SK-N-SH treated with all-trans-retinoic acid at 6 μM for 48 hours (cell line): ENCODE results near the gene LRFN2.

Experiments used
- ATAC-seq: fragments of 200-7000 bp; cut with Tn5 transposase; 3 replicates; pipeline ENCODE4 v1.9.1; 2020; ENCODE audit warnings: mild to moderate bottlenecking, moderate library complexity
- ARNTL ChIP-seq: fragments of 450-650 bp; formaldehyde crosslinking; IDR thresholded peaks from 2 replicates; pipeline ENCODE4 v1.5.0; 2020; ENCODE audit warnings: low read depth, mild to moderate bottlenecking, moderate library complexity, borderline replicate concordance
- BACH2 ChIP-seq: fragments of 250-450 bp; sonication (Bioruptor Pico); IDR thresholded peaks from 2 replicates; pipeline ENCODE4 v1.9.0; 2021; ENCODE audit warnings: mild to moderate bottlenecking, borderline replicate concordance
- CSDC2 ChIP-seq: fragments of 250-450 bp; sonication (Bioruptor Pico); IDR thresholded peaks from 2 replicates; pipeline ENCODE4 v1.5.0; 2020; ENCODE audit warnings: mild to moderate bottlenecking, moderate library complexity
- ESRRG ChIP-seq: fragments of 250-450 bp; sonication (Bioruptor Pico); IDR thresholded peaks from 2 replicates; pipeline ENCODE4 v1.6.1; 2021; ENCODE audit warnings: mild to moderate bottlenecking
- GLIS3 ChIP-seq: fragments of 250-450 bp; sonication (Bioruptor Pico); IDR thresholded peaks from 2 replicates; pipeline ENCODE4 v1.5.0; 2020; ENCODE audit warnings: mild to moderate bottlenecking, moderate library complexity
- ISL1 ChIP-seq: fragments of 250-450 bp; sonication (Bioruptor Pico); IDR thresholded peaks from 2 replicates; pipeline ENCODE4 v2.1.2; 2022; ENCODE audit warnings: mild to moderate bottlenecking, moderate library complexity
- OSR1 ChIP-seq: fragments of 250-450 bp; sonication (Bioruptor Pico); IDR thresholded peaks from 2 replicates; pipeline ENCODE4 v1.8.0; 2022; ENCODE audit warnings: moderate library complexity, mild to moderate bottlenecking, inconsistent platforms
- PPARA ChIP-seq: fragments of 250-450 bp; sonication (Bioruptor Pico); IDR thresholded peaks from 2 replicates; pipeline ENCODE4 v1.5.0; 2020; ENCODE audit warnings: mild to moderate bottlenecking, borderline replicate concordance
- RARB ChIP-seq: fragments of 250-450 bp; sonication (Bioruptor Pico); IDR thresholded peaks from 2 replicates; pipeline ENCODE4 v1.8.0; 2021; ENCODE audit warnings: mild to moderate bottlenecking, moderate library complexity
- SNAI2 ChIP-seq: fragments of 250-450 bp; sonication (Bioruptor Pico); IDR thresholded peaks from 2 replicates; pipeline ENCODE4 v1.5.0; 2020; ENCODE audit warnings: mild to moderate bottlenecking, moderate library complexity
- TCF4 ChIP-seq: fragments of 250-450 bp; sonication (Bioruptor Pico); IDR thresholded peaks from 2 replicates; pipeline ENCODE4 v1.8.0; 2021; ENCODE audit warnings: mild to moderate bottlenecking, moderate library complexity, borderline replicate concordance
- TOX ChIP-seq: fragments of 250-450 bp; sonication (Bioruptor Pico); IDR thresholded peaks from 2 replicates; pipeline ENCODE4 v1.8.0; 2021; ENCODE audit warnings: mild to moderate bottlenecking, moderate library complexity, borderline replicate concordance
- ZC3H10 ChIP-seq: fragments of 250-450 bp; sonication (Bioruptor Pico); IDR thresholded peaks from 2 replicates; pipeline ENCODE4 v1.5.1; 2021; ENCODE audit warnings: mild to moderate bottlenecking, moderate library complexity
- ZFP3 ChIP-seq: fragments of 250-450 bp; sonication (Bioruptor Pico); IDR thresholded peaks from 2 replicates; pipeline ENCODE4 v1.5.0; 2020; ENCODE audit warnings: mild to moderate bottlenecking, moderate library complexity
- ZFP30 ChIP-seq: fragments of 450-650 bp; formaldehyde crosslinking; IDR thresholded peaks from 2 replicates; pipeline ENCODE4 v1.5.0; 2022; ENCODE audit warnings: mild to moderate bottlenecking, moderate library complexity
- ZNF565 ChIP-seq: fragments of 450-650 bp; formaldehyde crosslinking; conservative IDR thresholded peaks from 2 replicates; pipeline ENCODE4 v1.5.0; 2020; ENCODE audit warnings: low read depth, mild to moderate bottlenecking, moderate library complexity
- ZNF70 ChIP-seq: fragments of 450-650 bp; formaldehyde crosslinking; IDR thresholded peaks from 2 replicates; pipeline ENCODE4 v1.5.0; 2020; ENCODE audit warnings: mild to moderate bottlenecking, moderate library complexity
- ZNF8 ChIP-seq: fragments of 450-650 bp; formaldehyde crosslinking; IDR thresholded peaks from 2 replicates; pipeline ENCODE4 v1.5.0; 2020; ENCODE audit warnings: mild to moderate bottlenecking, moderate library complexity
- TF ChIP-seq, protein P1 (sequence below): fragments of 250-450 bp; sonication (Bioruptor Pico); IDR thresholded peaks from 2 replicates; pipeline ENCODE4 v1.5.0; 2020; ENCODE audit warnings: mild to moderate bottlenecking, moderate library complexity
- TF ChIP-seq, protein P2 (sequence below): fragments of 250-450 bp; sonication (Bioruptor Pico); IDR thresholded peaks from 2 replicates; pipeline ENCODE4 v1.5.1; 2021; ENCODE audit warnings: mild to moderate bottlenecking, moderate library complexity
- TF ChIP-seq, protein P3 (sequence below): fragments of 250-450 bp; sonication (Bioruptor Pico); IDR thresholded peaks from 2 replicates; pipeline ENCODE4 v1.8.0; 2020; ENCODE audit warnings: mild to moderate bottlenecking, moderate library complexity, borderline replicate concordance
- TF ChIP-seq, protein P4 (sequence below): fragments of 250-450 bp; sonication (Bioruptor Pico); IDR thresholded peaks from 2 replicates; pipeline ENCODE4 v1.8.0; 2021; ENCODE audit warnings: low read depth, mild to moderate bottlenecking, moderate library complexity, borderline replicate concordance
- TF ChIP-seq, protein P5 (sequence below): fragments of 250-450 bp; sonication (Bioruptor Pico); IDR thresholded peaks from 2 replicates; pipeline ENCODE4 v1.5.1; 2020; ENCODE audit warnings: low read depth, mild to moderate bottlenecking, moderate library complexity

The LRFN2 gene

DNA sequence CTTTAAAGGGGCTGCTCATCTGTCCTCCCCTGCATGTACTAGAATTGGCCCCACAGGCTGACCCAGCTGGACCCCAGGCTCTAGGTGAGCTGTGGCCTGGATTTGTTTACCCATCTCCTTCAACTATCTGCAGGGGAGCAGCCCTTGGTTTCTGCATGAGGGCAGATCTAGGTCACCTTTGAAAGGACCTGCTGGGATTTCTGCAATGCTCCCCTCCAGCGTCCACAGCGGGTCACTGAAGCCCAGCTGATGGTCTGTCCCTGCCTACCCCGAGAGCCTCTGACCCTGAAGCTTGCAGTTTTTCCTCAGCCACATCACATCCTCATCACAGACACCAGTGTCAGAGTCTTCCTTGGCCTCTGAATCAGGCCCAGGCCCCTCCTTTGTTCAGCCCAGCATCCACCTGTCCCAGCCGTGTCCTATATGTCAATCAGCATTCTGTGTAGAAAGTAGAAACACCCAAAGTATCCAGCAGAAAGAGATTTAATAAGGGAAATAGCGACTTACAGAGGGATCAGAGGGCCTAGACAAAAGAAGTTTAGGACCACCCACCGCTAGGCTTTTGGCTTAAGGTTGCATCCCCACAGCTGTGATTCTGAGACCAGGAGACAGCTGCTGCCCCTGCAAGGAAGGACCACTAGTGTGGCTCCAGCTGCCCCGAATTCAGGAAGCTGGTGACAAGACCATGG is 243.1 kb downstream of the LRFN2 start (continued):
- TF ChIP-seq, protein P1, sequence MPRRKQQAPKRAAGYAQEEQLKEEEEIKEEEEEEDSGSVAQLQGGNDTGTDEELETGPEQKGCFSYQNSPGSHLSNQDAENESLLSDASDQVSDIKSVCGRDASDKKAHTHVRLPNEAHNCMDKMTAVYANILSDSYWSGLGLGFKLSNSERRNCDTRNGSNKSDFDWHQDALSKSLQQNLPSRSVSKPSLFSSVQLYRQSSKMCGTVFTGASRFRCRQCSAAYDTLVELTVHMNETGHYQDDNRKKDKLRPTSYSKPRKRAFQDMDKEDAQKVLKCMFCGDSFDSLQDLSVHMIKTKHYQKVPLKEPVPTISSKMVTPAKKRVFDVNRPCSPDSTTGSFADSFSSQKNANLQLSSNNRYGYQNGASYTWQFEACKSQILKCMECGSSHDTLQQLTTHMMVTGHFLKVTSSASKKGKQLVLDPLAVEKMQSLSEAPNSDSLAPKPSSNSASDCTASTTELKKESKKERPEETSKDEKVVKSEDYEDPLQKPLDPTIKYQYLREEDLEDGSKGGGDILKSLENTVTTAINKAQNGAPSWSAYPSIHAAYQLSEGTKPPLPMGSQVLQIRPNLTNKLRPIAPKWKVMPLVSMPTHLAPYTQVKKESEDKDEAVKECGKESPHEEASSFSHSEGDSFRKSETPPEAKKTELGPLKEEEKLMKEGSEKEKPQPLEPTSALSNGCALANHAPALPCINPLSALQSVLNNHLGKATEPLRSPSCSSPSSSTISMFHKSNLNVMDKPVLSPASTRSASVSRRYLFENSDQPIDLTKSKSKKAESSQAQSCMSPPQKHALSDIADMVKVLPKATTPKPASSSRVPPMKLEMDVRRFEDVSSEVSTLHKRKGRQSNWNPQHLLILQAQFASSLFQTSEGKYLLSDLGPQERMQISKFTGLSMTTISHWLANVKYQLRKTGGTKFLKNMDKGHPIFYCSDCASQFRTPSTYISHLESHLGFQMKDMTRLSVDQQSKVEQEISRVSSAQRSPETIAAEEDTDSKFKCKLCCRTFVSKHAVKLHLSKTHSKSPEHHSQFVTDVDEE = no peak

DNA sequence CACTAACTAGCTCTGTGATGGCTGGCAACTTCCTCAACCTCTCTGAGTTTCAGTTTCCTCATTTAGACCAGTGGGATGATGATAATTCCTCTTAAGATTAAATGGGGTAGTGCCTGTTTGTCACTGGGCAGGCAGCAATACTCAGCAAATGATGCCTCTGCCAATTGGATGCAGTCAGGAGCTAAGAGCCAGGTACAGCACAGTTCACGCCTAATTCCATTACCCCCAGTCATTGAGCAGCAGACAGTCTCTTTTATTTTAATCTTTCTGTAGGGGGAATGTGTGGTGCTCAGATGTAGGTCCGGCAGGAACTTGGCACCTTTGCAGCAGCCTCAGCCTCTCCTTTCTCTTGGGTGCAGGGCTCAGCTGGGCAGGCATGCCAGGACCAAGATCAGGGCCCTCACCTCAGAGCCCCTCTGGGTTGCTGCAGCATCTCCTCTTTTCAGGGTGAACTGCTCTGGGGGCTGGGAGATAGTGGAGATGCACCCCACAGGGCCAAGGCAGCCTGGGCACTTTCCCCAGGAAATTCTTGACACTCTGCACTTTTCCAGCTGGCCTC is 243.8 kb downstream of the LRFN2 start:
- TF ChIP-seq, protein P2, sequence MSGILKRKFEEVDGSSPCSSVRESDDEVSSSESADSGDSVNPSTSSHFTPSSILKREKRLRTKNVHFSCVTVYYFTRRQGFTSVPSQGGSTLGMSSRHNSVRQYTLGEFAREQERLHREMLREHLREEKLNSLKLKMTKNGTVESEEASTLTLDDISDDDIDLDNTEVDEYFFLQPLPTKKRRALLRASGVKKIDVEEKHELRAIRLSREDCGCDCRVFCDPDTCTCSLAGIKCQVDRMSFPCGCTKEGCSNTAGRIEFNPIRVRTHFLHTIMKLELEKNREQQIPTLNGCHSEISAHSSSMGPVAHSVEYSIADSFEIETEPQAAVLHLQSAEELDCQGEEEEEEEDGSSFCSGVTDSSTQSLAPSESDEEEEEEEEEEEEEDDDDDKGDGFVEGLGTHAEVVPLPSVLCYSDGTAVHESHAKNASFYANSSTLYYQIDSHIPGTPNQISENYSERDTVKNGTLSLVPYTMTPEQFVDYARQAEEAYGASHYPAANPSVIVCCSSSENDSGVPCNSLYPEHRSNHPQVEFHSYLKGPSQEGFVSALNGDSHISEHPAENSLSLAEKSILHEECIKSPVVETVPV (CRISPR knock-in tag) = no peak
- no peak for TF ChIP-seq PPARA (CRISPR knock-in tag)
- TF ChIP-seq ZNF8 (CRISPR knock-in tag) = no peak
- no peak for TF ChIP-seq RARB (CRISPR knock-in tag)
- no peak for TF ChIP-seq ZFP3
- TF ChIP-seq ISL1 (CRISPR knock-in tag) = no peak
- no peak for TF ChIP-seq SNAI2 (CRISPR knock-in tag)
- TF ChIP-seq, protein P3, sequence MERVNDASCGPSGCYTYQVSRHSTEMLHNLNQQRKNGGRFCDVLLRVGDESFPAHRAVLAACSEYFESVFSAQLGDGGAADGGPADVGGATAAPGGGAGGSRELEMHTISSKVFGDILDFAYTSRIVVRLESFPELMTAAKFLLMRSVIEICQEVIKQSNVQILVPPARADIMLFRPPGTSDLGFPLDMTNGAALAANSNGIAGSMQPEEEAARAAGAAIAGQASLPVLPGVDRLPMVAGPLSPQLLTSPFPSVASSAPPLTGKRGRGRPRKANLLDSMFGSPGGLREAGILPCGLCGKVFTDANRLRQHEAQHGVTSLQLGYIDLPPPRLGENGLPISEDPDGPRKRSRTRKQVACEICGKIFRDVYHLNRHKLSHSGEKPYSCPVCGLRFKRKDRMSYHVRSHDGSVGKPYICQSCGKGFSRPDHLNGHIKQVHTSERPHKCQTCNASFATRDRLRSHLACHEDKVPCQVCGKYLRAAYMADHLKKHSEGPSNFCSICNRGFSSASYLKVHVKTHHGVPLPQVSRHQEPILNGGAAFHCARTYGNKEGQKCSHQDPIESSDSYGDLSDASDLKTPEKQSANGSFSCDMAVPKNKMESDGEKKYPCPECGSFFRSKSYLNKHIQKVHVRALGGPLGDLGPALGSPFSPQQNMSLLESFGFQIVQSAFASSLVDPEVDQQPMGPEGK (CRISPR knock-in tag) = no peak
- no peak for TF ChIP-seq CSDC2 (CRISPR knock-in tag)
- no peak for TF ChIP-seq OSR1 (CRISPR knock-in tag)
- no peak for TF ChIP-seq ARNTL
- no peak for TF ChIP-seq GLIS3 (CRISPR knock-in tag)
- TF ChIP-seq, protein P4, sequence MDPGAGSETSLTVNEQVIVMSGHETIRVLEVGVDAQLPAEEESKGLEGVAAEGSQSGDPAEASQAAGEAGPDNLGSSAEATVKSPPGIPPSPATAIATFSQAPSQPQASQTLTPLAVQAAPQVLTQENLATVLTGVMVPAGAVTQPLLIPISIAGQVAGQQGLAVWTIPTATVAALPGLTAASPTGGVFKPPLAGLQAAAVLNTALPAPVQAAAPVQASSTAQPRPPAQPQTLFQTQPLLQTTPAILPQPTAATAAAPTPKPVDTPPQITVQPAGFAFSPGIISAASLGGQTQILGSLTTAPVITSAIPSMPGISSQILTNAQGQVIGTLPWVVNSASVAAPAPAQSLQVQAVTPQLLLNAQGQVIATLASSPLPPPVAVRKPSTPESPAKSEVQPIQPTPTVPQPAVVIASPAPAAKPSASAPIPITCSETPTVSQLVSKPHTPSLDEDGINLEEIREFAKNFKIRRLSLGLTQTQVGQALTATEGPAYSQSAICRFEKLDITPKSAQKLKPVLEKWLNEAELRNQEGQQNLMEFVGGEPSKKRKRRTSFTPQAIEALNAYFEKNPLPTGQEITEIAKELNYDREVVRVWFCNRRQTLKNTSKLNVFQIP (CRISPR knock-in tag) = no peak
- TF ChIP-seq, protein P1 = no peak
- no peak for TF ChIP-seq ZC3H10 (CRISPR knock-in tag)
- TF ChIP-seq ESRRG (CRISPR knock-in tag) = no peak
- no peak for TF ChIP-seq TOX
- ATAC-seq = no peak

DNA sequence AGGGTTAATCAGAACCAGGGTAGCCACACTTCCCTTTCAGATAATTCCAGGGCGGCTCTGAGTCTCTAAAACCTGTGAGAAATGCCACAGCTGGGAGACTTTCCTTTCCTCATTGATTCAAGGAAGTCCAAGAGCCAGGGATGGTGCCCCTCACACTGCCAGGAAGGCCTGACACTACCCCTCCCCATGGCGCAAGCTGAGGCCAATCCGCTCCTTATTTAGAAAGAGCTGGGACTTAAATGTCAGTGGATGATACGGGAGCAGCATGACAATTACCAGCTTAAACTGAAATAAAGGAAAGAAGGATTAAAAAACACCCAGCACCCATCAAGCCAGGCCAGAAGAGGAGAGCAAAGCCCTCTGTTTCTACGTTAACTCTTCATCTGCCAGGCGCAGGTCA is 244.4 kb downstream of the LRFN2 start:
- TF ChIP-seq PPARA (CRISPR knock-in tag) = no peak
- no peak for TF ChIP-seq ZFP3
- no peak for TF ChIP-seq RARB (CRISPR knock-in tag)
- TF ChIP-seq ZNF565 (CRISPR knock-in tag) = no peak
- no peak for TF ChIP-seq ESRRG (CRISPR knock-in tag)
- TF ChIP-seq OSR1 (CRISPR knock-in tag) = no peak
- no peak for TF ChIP-seq GLIS3 (CRISPR knock-in tag)
- TF ChIP-seq ZC3H10 (CRISPR knock-in tag) = no peak
- TF ChIP-seq TCF4 = no peak
- TF ChIP-seq, protein P5, sequence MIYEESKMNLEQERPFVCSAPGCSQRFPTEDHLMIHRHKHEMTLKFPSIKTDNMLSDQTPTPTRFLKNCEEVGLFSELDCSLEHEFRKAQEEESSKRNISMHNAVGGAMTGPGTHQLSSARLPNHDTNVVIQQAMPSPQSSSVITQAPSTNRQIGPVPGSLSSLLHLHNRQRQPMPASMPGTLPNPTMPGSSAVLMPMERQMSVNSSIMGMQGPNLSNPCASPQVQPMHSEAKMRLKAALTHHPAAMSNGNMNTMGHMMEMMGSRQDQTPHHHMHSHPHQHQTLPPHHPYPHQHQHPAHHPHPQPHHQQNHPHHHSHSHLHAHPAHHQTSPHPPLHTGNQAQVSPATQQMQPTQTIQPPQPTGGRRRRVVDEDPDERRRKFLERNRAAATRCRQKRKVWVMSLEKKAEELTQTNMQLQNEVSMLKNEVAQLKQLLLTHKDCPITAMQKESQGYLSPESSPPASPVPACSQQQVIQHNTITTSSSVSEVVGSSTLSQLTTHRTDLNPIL (CRISPR knock-in tag) = no peak
- TF ChIP-seq, protein P3 (CRISPR knock-in tag) = no peak
- TF ChIP-seq CSDC2 (CRISPR knock-in tag) = no peak
- no peak for TF ChIP-seq ZNF70 (CRISPR knock-in tag)
- no peak for TF ChIP-seq TOX
- TF ChIP-seq BACH2 (CRISPR knock-in tag) = no peak
- TF ChIP-seq ZNF8 (CRISPR knock-in tag) = no peak
- TF ChIP-seq ISL1 (CRISPR knock-in tag) = no peak
- TF ChIP-seq ZFP30 (CRISPR knock-in tag) = no peak
- no peak for ATAC-seq
